ENCODE results near the gene COQ8A. TPM values are rescaled to one million over a fixed set of nuclear protein-coding genes. Genes with fewer than 3 reads are reported as not detected.

Gene COQ8A
- polyA plus RNA-seq, 1 donor from 2014 or later: 13.2 TPM

DNA sequence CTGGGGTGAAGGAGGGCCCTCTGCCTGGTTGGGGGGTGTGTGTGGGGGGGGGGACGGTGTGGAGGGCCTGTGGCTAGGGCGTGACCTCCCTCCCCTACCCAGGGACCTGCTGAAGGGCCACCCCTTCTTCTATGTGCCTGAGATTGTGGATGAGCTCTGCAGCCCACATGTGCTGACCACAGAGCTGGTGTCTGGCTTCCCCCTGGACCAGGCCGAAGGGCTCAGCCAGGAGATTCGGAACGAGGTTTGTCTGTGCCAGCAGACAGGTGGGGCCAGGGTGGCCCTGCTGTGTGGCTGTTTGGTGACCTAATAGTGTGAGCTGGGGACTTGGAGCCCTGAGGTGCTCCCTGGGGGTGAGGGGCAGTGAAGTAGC is 43.9 kb downstream of the COQ8A start:
- no peaks in the 10 kb centered on the region for H4K20me1 ChIP-seq (ENCODE audit: insufficient read depth)
- H3K9me2 ChIP-seq (ENCODE audit: insufficient read depth, low read length): no peaks in the 10 kb centered on the region
- H3K27me3 ChIP-seq (ENCODE audit: insufficient read depth, low read depth, low read length): no peaks in the 10 kb centered on the region
- H3K79me2 ChIP-seq (replicated peaks; ENCODE audit: insufficient read depth, low read length): no peaks in the 10 kb centered on the region
- no peak overlapping the region for H3K27ac ChIP-seq (ENCODE audit: low read length)
- no peak overlapping the region for H3K9ac ChIP-seq (ENCODE audit: low read length)
- no peak for TF ChIP-seq EZH2 (IDR thresholded peaks at IDR 0.05; ENCODE audit: borderline replicate concordance, insufficient read depth, low read length, poor library complexity, severe bottlenecking)
- TF ChIP-seq POLR2AphosphoS5 (IDR thresholded peaks at IDR 0.05): no peak
- TF ChIP-seq, protein P1, sequence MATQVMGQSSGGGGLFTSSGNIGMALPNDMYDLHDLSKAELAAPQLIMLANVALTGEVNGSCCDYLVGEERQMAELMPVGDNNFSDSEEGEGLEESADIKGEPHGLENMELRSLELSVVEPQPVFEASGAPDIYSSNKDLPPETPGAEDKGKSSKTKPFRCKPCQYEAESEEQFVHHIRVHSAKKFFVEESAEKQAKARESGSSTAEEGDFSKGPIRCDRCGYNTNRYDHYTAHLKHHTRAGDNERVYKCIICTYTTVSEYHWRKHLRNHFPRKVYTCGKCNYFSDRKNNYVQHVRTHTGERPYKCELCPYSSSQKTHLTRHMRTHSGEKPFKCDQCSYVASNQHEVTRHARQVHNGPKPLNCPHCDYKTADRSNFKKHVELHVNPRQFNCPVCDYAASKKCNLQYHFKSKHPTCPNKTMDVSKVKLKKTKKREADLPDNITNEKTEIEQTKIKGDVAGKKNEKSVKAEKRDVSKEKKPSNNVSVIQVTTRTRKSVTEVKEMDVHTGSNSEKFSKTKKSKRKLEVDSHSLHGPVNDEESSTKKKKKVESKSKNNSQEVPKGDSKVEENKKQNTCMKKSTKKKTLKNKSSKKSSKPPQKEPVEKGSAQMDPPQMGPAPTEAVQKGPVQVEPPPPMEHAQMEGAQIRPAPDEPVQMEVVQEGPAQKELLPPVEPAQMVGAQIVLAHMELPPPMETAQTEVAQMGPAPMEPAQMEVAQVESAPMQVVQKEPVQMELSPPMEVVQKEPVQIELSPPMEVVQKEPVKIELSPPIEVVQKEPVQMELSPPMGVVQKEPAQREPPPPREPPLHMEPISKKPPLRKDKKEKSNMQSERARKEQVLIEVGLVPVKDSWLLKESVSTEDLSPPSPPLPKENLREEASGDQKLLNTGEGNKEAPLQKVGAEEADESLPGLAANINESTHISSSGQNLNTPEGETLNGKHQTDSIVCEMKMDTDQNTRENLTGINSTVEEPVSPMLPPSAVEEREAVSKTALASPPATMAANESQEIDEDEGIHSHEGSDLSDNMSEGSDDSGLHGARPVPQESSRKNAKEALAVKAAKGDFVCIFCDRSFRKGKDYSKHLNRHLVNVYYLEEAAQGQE (IDR thresholded peaks at IDR 0.05; ENCODE audit: borderline replicate concordance): no peak
- no peak for TF ChIP-seq TAF1 (IDR thresholded peaks at IDR 0.05; ENCODE audit: low read depth)
- no peak for TF ChIP-seq MXI1 (conservative IDR thresholded peaks at IDR 0.05; ENCODE audit: poor library complexity, severe bottlenecking)
- no peak for TF ChIP-seq SMC3 (conservative IDR thresholded peaks at IDR 0.05; ENCODE audit: poor library complexity)
- TF ChIP-seq, protein P2, sequence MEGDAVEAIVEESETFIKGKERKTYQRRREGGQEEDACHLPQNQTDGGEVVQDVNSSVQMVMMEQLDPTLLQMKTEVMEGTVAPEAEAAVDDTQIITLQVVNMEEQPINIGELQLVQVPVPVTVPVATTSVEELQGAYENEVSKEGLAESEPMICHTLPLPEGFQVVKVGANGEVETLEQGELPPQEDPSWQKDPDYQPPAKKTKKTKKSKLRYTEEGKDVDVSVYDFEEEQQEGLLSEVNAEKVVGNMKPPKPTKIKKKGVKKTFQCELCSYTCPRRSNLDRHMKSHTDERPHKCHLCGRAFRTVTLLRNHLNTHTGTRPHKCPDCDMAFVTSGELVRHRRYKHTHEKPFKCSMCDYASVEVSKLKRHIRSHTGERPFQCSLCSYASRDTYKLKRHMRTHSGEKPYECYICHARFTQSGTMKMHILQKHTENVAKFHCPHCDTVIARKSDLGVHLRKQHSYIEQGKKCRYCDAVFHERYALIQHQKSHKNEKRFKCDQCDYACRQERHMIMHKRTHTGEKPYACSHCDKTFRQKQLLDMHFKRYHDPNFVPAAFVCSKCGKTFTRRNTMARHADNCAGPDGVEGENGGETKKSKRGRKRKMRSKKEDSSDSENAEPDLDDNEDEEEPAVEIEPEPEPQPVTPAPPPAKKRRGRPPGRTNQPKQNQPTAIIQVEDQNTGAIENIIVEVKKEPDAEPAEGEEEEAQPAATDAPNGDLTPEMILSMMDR (IDR thresholded peaks at IDR 0.05; ENCODE audit: poor library complexity, severe bottlenecking): no peak
- no peak for TF ChIP-seq EP300 (conservative IDR thresholded peaks at IDR 0.05; ENCODE audit: poor library complexity, severe bottlenecking)
- TF ChIP-seq RAD21 (conservative IDR thresholded peaks at IDR 0.05): no peak
- no peak overlapping the region for H2AFZ ChIP-seq (ENCODE audit: low read depth, low read length)
- no peaks in the 10 kb centered on the region for H3F3A ChIP-seq (ENCODE audit: insufficient read depth, low read length, poor library complexity, severe bottlenecking)
- H3K4me3 ChIP-seq (ENCODE audit: low read length): no peak overlapping the region
- H3K9me3 ChIP-seq (ENCODE audit: low read length): no peaks in the 10 kb centered on the region
- H3K4me2 ChIP-seq (ENCODE audit: low read length): no peak overlapping the region
- no peaks in the 10 kb centered on the region for H3K36me3 ChIP-seq (ENCODE audit: insufficient read depth, low read length)

DNA sequence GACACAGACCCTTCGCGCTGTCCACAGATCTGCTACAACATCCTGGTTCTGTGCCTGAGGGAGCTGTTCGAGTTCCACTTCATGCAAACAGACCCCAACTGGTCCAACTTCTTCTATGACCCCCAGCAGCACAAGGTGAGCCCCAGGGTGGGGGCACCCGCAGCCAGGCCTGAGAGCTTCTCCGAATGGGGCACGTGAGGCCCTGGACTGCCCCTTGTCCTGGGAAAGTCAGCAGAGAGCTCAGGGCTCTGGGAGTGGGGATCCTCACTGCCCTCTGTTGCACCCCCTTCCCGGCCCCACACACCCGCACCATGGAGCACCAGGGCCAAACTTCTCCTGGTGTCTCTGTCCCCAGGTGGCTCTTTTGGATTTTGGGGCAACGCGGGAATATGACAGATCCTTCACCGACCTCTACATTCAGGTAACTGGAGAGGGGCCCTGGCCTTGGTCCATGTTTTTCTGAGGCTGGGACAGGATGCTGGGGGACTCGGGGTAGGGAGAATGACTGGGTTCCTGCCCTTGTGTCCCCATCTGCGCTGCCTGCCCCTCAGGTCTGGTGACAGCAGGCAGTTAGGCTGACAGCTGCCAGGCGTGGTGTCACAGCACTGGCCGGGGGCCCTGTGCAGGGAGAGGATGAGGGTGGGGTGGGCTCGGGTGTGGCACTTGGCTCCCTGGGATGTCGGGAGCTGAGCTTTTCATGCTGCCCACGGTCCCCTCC is 44.6 kb downstream of the COQ8A start:
- Histone ChIP-seq H3K4me3 (ENCODE audit: low read length) (no peak overlapping the region), H3K4me2 (ENCODE audit: low read length) (no peak overlapping the region), H4K20me1 (ENCODE audit: insufficient read depth) (no peaks in the 10 kb centered on the region), H3K36me3 (ENCODE audit: insufficient read depth, low read length) (no peaks in the 10 kb centered on the region), H3K9me3 (ENCODE audit: low read length) (no peaks in the 10 kb centered on the region), H3K27ac (ENCODE audit: low read length) (no peak overlapping the region), H3K79me2 (replicated peaks; ENCODE audit: insufficient read depth, low read length) (no peaks in the 10 kb centered on the region), H3K27me3 (ENCODE audit: insufficient read depth, low read depth, low read length) (no peaks in the 10 kb centered on the region), H2AFZ (ENCODE audit: low read depth, low read length) (no peak overlapping the region), H3K9me2 (ENCODE audit: insufficient read depth, low read length) (no peaks in the 10 kb centered on the region), H3K9ac (ENCODE audit: low read length) (no peak overlapping the region), H3F3A (ENCODE audit: insufficient read depth, low read length, poor library complexity, severe bottlenecking) (no peaks in the 10 kb centered on the region)
- TF ChIP-seq TAF1 (IDR thresholded peaks at IDR 0.05; ENCODE audit: low read depth): no peak
- TF ChIP-seq EZH2 (IDR thresholded peaks at IDR 0.05; ENCODE audit: borderline replicate concordance, insufficient read depth, low read length, poor library complexity, severe bottlenecking): no peak
- no peak for TF ChIP-seq EP300 (conservative IDR thresholded peaks at IDR 0.05; ENCODE audit: poor library complexity, severe bottlenecking)
- TF ChIP-seq POLR2AphosphoS5 (IDR thresholded peaks at IDR 0.05): no peak
- TF ChIP-seq, protein P2 (IDR thresholded peaks at IDR 0.05; ENCODE audit: poor library complexity, severe bottlenecking): no peak
- TF ChIP-seq SMC3 (conservative IDR thresholded peaks at IDR 0.05; ENCODE audit: poor library complexity): no peak
- no peak for TF ChIP-seq RAD21 (conservative IDR thresholded peaks at IDR 0.05)
- TF ChIP-seq, protein P1 (IDR thresholded peaks at IDR 0.05; ENCODE audit: borderline replicate concordance): no peak
- no peak for TF ChIP-seq MXI1 (conservative IDR thresholded peaks at IDR 0.05; ENCODE audit: poor library complexity, severe bottlenecking)

Measured in neural cell (in vitro differentiated cells).